Chondrocyte (in vitro differentiated cells): Measurements from ENCODE around the gene TCF19. TPM values are rescaled to one million over a fixed set of nuclear protein-coding genes. Genes with fewer than 3 reads are reported as not detected.

ENCODE experiments used
- DNase-seq: peaks from one replicate; pipeline ENCODE4 v3.0.0; 2021; ENCODE audit warnings: mixed read lengths, low spot score
- H3K27ac Mint-ChIP-seq: one replicate; pipeline ENCODE4 v1.8.0; 2021; ENCODE audit warnings: mild to moderate bottlenecking, moderate library complexity, mixed read lengths; ENCODE audit not compliant: unreplicated experiment
- H3K27me3 Mint-ChIP-seq: 2 replicates; pipeline ENCODE4 v1.8.0; 2021; ENCODE audit warnings: low read depth, mixed read lengths
- H3K36me3 Mint-ChIP-seq: 2 replicates; pipeline ENCODE4 v1.8.0; 2021; ENCODE audit warnings: low read depth, mixed read lengths
- H3K4me1 Mint-ChIP-seq: 2 replicates; pipeline ENCODE4 v1.8.0; 2021; ENCODE audit warnings: low read depth, mild to moderate bottlenecking, mixed read lengths
- H3K4me3 Mint-ChIP-seq: one replicate; pipeline ENCODE4 v1.8.0; 2021; ENCODE audit warnings: mild to moderate bottlenecking, moderate library complexity, mixed read lengths; ENCODE audit not compliant: unreplicated experiment
- H3K9me3 Mint-ChIP-seq: 2 replicates; pipeline ENCODE4 v1.8.0; 2021; ENCODE audit warnings: low read depth, mixed read lengths
- total RNA-seq: library from RNA; stranded (reverse); gene quantifications from 3 replicates; pipeline ENCODE4 v1.2.1, GENCODE V29; 2021
- TF ChIP-seq, protein P1 (sequence below): fragments of 200-600 bp; sonication (generic); IDR thresholded peaks from 2 replicates; pipeline ENCODE4 v1.5.0; 2021; ENCODE audit warnings: antibody characterized with exemption, mild to moderate bottlenecking, moderate library complexity

The TCF19 gene
- total RNA-seq, 1 donor from 2014 or later = 7.4 TPM

DNA sequence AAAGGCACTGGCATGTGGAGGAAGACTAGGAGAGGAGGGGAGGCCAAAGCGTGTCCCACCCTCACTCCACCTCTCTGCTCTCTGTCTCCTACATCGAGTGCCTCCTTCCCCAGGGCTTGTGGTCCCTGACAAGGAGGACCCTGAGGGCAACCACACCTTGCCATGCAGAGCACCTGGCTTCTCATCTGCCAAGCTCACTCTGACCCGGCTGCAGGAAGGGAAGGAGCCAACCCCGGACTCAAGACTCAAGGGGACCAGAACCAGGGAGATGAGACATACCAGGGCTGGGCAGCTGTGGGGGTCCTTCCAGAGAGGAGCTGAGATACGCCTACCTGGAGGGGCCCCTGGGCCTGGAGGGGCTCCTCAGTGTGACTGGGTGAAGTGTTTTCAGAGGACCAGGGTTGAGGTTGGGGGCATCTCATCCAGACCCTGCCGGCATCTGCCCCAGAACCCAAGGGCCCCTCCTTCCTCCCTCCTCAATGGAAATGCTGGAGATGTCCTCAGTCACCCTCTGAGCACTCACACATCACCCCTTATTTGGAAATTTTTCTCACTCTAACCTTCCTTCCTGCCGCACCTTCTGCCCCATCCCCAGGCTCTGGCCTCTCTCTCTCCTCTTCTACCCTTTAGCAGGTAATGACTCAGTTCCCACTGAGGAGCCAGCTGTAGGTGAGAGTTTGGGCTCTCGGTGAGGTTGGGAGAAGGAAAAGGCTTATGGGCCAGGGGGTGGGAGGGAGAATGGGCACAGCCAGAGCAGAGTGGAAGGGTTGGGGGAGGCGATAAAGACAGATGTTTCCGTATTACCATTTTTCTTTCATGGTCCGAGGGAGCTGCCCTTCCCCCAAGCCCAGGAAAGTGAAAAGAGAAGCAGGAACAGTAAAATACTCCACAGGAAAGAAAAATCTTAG, 44.1 kb downstream of the TCF19 start:
- Mint-ChIP-seq H3K4me3 (no peak overlapping the region), H3K36me3 (no peaks in the 10 kb centered on the region), H3K9me3 (no peaks in the 10 kb centered on the region), H3K27me3 (no peaks in the 10 kb centered on the region), H3K4me1 (peaks cover 15% of the 10 kb centered on the region), H3K27ac (peak overlapping the region; percentile 65)
- DNase-seq = no peak
- TF ChIP-seq, protein P1, sequence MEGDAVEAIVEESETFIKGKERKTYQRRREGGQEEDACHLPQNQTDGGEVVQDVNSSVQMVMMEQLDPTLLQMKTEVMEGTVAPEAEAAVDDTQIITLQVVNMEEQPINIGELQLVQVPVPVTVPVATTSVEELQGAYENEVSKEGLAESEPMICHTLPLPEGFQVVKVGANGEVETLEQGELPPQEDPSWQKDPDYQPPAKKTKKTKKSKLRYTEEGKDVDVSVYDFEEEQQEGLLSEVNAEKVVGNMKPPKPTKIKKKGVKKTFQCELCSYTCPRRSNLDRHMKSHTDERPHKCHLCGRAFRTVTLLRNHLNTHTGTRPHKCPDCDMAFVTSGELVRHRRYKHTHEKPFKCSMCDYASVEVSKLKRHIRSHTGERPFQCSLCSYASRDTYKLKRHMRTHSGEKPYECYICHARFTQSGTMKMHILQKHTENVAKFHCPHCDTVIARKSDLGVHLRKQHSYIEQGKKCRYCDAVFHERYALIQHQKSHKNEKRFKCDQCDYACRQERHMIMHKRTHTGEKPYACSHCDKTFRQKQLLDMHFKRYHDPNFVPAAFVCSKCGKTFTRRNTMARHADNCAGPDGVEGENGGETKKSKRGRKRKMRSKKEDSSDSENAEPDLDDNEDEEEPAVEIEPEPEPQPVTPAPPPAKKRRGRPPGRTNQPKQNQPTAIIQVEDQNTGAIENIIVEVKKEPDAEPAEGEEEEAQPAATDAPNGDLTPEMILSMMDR = no peak

DNA sequence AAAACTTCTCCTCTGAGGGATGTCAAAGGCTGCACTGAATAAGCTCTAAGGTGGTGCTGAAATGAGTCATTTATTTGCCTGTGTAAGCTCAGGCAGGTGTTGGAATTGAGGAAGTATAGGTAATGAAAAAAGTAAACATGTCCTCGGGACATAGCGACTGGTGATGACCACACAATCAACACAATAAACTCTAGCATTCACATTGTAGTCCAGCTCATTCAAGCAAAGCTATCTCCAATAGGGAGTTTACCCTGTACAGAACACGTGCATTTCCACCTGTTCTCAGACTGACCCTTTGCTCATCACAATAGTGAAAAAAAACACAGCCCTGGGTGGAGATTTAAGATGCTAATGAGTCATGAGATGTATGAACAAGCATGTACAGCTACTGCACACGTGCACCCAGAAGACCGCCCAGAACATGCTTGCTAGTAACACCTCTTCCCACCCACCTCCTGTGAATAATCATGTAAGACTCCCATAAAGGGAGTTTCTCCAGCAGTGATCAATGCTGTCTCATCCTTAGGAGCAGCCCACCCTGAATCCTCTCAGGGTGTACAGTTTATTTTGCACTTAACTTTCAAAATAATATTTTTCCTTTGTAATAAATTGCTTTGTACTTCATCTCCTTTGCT, 45.1 kb downstream of the TCF19 start:
- Mint-ChIP-seq H3K27me3 (no peaks in the 10 kb centered on the region), H3K4me1 (peaks cover 15% of the 10 kb centered on the region), H3K27ac (peak overlapping the region; percentile 68), H3K36me3 (no peaks in the 10 kb centered on the region), H3K4me3 (peak overlapping the region; percentile 45), H3K9me3 (no peaks in the 10 kb centered on the region)
- TF ChIP-seq, protein P1 = no peak
- no peak for DNase-seq

DNA sequence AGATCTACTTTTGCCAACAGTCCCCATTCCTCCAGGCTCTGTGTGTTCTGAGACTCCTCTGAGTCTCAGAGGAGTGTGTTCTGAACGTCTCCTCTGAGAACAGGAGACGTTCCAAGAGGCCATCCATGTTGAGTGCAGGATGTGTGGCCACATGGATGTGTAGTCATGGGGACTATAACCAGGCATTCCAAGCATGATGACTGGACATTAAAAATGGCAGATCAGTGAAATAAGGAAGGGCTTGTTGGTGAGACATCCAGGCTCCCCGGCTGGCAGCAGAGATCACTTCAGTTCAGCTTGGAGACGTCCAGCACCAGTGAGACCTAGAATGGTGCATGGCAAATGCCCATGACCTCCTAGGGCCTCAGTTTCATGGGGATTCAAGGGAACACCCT, 46.4 kb downstream of the TCF19 start:
- Mint-ChIP-seq H3K36me3 (no peaks in the 10 kb centered on the region), H3K9me3 (no peaks in the 10 kb centered on the region), H3K4me3 (no peak overlapping the region), H3K27ac (no peak overlapping the region), H3K27me3 (peaks cover 3% of the 10 kb centered on the region), H3K4me1 (peaks cover 15% of the 10 kb centered on the region)
- DNase-seq = no peak
- TF ChIP-seq, protein P1 = no peak

DNA sequence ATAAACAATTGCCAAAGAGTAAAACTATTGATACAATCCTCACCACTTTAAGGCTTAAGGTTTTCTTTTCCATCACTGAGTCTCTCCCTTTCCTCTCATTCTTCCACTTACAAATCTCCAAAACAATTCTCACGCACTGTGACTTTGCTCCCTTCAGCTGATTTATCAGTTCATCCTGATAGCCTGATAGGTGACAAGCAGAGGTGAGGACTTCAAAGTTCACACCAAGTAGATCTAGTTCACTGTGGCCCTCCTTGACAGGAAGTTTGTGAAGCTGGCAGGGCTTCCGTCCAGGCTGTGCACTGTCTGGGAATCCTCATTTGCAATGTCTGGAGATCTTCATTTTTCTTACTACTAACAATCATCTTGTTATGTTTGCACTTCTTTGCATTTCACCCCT, 47.2 kb downstream of the TCF19 start:
- H3K27ac Mint-ChIP-seq = no peak overlapping the region
- peaks cover 3% of the 10 kb centered on the region for H3K27me3 Mint-ChIP-seq
- DNase-seq = no peak
- H3K36me3 Mint-ChIP-seq = no peaks in the 10 kb centered on the region
- TF ChIP-seq, protein P1 = no peak
- H3K9me3 Mint-ChIP-seq = no peaks in the 10 kb centered on the region
- no peak overlapping the region for H3K4me3 Mint-ChIP-seq
- peaks cover 15% of the 10 kb centered on the region for H3K4me1 Mint-ChIP-seq

DNA sequence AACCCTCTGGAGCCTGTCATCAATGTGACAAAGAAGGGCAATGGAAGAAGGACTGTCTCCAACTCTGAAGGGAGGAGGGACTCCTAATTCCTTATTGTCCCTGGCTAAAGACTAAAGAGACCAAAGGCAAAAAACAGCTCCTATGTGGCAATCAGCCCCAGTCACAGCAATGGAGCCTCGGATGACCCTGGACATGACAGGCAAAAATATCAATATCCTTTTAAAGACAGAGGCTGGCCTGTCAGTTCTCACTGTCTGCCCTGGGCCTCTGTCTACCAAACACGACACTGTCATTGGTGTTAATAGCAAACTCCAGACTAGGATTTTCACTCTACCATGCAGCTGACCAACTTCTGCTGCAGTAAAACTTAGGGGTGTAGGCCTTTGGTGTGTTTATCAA, 50.1 kb downstream of the TCF19 start:
- peaks cover 9% of the 10 kb centered on the region for H3K4me1 Mint-ChIP-seq
- no peaks in the 10 kb centered on the region for H3K9me3 Mint-ChIP-seq
- no peak overlapping the region for H3K27ac Mint-ChIP-seq
- TF ChIP-seq, protein P1 = no peak
- H3K27me3 Mint-ChIP-seq = peaks cover 3% of the 10 kb centered on the region
- H3K36me3 Mint-ChIP-seq = no peaks in the 10 kb centered on the region
- H3K4me3 Mint-ChIP-seq = no peak overlapping the region
- DNase-seq = no peak
